ENCODE results near the gene CCDC97.

- TF ChIP-seq CTCF (tag by site-specific recombination; IDR thresholded peaks at IDR 0.05) (no peak), PRDM10 (tag by site-specific recombination; IDR thresholded peaks at IDR 0.05) (peak; percentile 99), PBX3 (CRISPR knock-in tag; IDR thresholded peaks at IDR 0.05) (no peak), ZSCAN30 (tag by site-specific recombination; IDR thresholded peaks at IDR 0.05) (no peak)
These were observed 42.3 kb downstream of the CCDC97 start for GRCh38 chr19:41352279-41352608.
